Measurements from ENCODE around the gene POT1. TPM values are rescaled to one million over a fixed set of nuclear protein-coding genes. Genes with fewer than 3 reads are reported as not detected.

The POT1 gene
- polyA plus RNA-seq, 1 donor (not counting 4 experiments of a cell fraction or from before 2014, with no cell fraction given), result 36.6 TPM

DNA sequence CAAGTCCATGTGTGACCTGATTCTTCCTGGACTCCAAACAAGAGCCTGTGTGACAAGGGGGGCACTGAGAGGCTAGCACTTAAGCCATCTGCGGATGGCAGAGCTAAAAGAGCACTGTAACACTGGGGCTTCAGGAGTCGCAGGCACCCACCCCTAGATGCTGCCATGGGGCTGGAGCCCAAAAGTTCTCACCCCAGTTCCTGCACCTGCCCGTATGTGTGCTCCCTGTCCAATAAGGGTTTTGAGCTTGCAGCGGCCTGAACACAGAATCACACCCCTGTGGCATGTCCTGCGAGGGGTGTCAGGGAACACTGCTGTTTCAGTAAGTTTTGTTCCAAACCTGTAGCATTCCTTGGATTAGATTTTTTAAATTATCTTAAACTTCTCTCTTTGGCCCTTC lies 110.8 kb downstream of the POT1 start:
- Histone ChIP-seq H3K9me1 (ENCODE audit: control insufficient read depth, extremely low read depth, insufficient read depth, low read length) (no peaks in the 10 kb centered on the region), H3K9ac (ENCODE audit: control insufficient read depth, extremely low read depth, insufficient read depth, low read length) (no peak overlapping the region), H3K79me2 (ENCODE audit: control insufficient read depth, insufficient read depth, low read length) (no peaks in the 10 kb centered on the region), H4K20me1 (ENCODE audit: control insufficient read depth, extremely low read depth, insufficient read depth, low read length) (no peaks in the 10 kb centered on the region), H3K9me3 (ENCODE audit: control insufficient read depth, low read depth, low read length) (no peaks in the 10 kb centered on the region), H3K27me3 (ENCODE audit: control insufficient read depth, extremely low read depth, insufficient read depth, low read length) (no peaks in the 10 kb centered on the region), H3K27ac (ENCODE audit: control insufficient read depth, insufficient read depth, low read length) (no peak overlapping the region), H2AFZ (ENCODE audit: control insufficient read depth, low read length) (no peak overlapping the region), H3K4me3 (ENCODE audit: control insufficient read depth in 2 of 3, extremely low read depth in 1 of 3, insufficient read depth in 2 of 3, low read depth in 1 of 3, low read length in 3 of 3) (no peak overlapping the region), H3K4me1 (ENCODE audit: control insufficient read depth, extremely low read depth, insufficient read depth, low read length) (no peaks in the 10 kb centered on the region), H3K36me3 (ENCODE audit: control insufficient read depth in 2 of 2, extremely low read depth in 1 of 2, insufficient read depth in 2 of 2, low read length in 2 of 2) (no peaks in the 10 kb centered on the region), H3K4me2 (ENCODE audit: control insufficient read depth, extremely low read depth, insufficient read depth, low read depth, low read length) (no peak overlapping the region)
- dilution Hi-C loops (cut with MboI; ENCODE audit: extremely low pct_ligation_motif_present, low sequenced_read_pairs), result no loop called here
- no peak for TF ChIP-seq EZH2 (IDR thresholded peaks at IDR 0.05; ENCODE audit: low read length)
- TF ChIP-seq, protein P1, sequence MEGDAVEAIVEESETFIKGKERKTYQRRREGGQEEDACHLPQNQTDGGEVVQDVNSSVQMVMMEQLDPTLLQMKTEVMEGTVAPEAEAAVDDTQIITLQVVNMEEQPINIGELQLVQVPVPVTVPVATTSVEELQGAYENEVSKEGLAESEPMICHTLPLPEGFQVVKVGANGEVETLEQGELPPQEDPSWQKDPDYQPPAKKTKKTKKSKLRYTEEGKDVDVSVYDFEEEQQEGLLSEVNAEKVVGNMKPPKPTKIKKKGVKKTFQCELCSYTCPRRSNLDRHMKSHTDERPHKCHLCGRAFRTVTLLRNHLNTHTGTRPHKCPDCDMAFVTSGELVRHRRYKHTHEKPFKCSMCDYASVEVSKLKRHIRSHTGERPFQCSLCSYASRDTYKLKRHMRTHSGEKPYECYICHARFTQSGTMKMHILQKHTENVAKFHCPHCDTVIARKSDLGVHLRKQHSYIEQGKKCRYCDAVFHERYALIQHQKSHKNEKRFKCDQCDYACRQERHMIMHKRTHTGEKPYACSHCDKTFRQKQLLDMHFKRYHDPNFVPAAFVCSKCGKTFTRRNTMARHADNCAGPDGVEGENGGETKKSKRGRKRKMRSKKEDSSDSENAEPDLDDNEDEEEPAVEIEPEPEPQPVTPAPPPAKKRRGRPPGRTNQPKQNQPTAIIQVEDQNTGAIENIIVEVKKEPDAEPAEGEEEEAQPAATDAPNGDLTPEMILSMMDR (optimal IDR thresholded peaks at IDR 0.05 in 1 of 3, IDR thresholded peaks at IDR 0.05 in 1 of 3, conservative IDR thresholded peaks at IDR 0.05 in 1 of 3; ENCODE audit: extremely low read depth in 1 of 3, insufficient read depth in 2 of 3, low read length in 3 of 3), result no peak
- FAIRE-seq, result no peak
- no peak for DNase-seq (ENCODE audit: low read depth, low spot score)

DNA sequence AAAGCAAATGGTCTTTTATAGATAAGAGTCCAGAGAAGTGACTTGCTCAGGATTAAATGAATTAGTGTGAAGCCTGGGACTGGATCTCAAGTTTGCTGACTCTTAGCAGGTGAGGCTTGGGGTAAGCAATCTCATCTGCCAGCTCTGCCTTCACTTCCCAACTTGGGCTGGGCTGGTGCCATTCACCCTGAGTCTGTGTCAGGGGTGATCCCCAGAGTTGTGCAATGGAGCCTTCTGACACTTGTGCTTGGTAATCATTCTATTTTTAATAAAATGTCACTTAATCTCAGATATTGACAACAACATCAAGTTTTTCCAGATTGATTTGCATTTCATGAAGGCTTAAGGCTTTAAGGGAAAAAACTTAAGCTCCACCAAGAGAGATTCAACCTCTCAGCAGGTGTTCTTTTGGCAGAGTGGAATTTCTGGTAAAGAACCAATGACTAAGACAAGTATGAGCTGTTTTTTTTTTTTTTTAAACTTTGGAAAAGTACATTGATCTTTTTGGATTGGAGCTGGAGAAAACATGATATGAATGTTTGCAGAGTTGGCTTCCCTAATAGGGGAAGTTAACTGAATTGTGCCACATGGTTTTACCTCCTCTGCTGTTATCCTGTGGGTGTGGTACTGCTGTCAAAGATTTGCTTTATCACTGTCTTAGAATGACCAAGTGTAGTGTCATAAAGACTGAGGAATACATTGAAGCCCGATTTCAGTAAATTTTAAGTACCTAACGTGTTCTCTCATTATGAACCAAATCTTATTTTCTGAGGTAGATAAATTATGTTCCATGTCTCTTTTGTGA lies 115.4 kb downstream of the POT1 start:
- dilution Hi-C loops (cut with MboI; ENCODE audit: extremely low pct_ligation_motif_present, low sequenced_read_pairs), result no loop called here
- Histone ChIP-seq H3K36me3 (ENCODE audit: control insufficient read depth in 2 of 2, extremely low read depth in 1 of 2, insufficient read depth in 2 of 2, low read length in 2 of 2) (no peaks in the 10 kb centered on the region), H3K27me3 (ENCODE audit: control insufficient read depth, extremely low read depth, insufficient read depth, low read length) (no peaks in the 10 kb centered on the region), H3K4me2 (ENCODE audit: control insufficient read depth, extremely low read depth, insufficient read depth, low read depth, low read length) (no peak overlapping the region), H3K4me3 (ENCODE audit: control insufficient read depth in 2 of 3, extremely low read depth in 1 of 3, insufficient read depth in 2 of 3, low read depth in 1 of 3, low read length in 3 of 3) (no peak overlapping the region), H2AFZ (ENCODE audit: control insufficient read depth, low read length) (no peak overlapping the region), H4K20me1 (ENCODE audit: control insufficient read depth, extremely low read depth, insufficient read depth, low read length) (no peaks in the 10 kb centered on the region), H3K4me1 (ENCODE audit: control insufficient read depth, extremely low read depth, insufficient read depth, low read length) (no peaks in the 10 kb centered on the region), H3K27ac (ENCODE audit: control insufficient read depth, insufficient read depth, low read length) (no peak overlapping the region), H3K9ac (ENCODE audit: control insufficient read depth, extremely low read depth, insufficient read depth, low read length) (no peak overlapping the region), H3K9me1 (ENCODE audit: control insufficient read depth, extremely low read depth, insufficient read depth, low read length) (no peaks in the 10 kb centered on the region), H3K79me2 (ENCODE audit: control insufficient read depth, insufficient read depth, low read length) (no peaks in the 10 kb centered on the region), H3K9me3 (ENCODE audit: control insufficient read depth, low read depth, low read length) (no peaks in the 10 kb centered on the region)
- no peak for TF ChIP-seq EZH2 (IDR thresholded peaks at IDR 0.05; ENCODE audit: low read length)
- TF ChIP-seq, protein P1 (optimal IDR thresholded peaks at IDR 0.05 in 1 of 3, IDR thresholded peaks at IDR 0.05 in 1 of 3, conservative IDR thresholded peaks at IDR 0.05 in 1 of 3; ENCODE audit: extremely low read depth in 1 of 3, insufficient read depth in 2 of 3, low read length in 3 of 3), result no peak
- no peak for DNase-seq (ENCODE audit: low read depth, low spot score)
- FAIRE-seq, result no peak

Measured in keratinocyte (primary cell).